ENCODE data around the gene MYH6.
"Not testable (repeated sequence)": the region's sequence is repeated elsewhere in the genome, so short reads cannot be mapped to it uniquely, and the experiment has no call there.

MYH6 gene

GRCh38 chr14:23407516-23408306 is at the start of gene MYH6:
Gene MYH6 (minus strand): TSS chr14:23408273. CDS start chr14:23407223, 1,050 bp downstream.
- DNase-seq (ENCODE audit: low spot score), result no peak

DNA sequence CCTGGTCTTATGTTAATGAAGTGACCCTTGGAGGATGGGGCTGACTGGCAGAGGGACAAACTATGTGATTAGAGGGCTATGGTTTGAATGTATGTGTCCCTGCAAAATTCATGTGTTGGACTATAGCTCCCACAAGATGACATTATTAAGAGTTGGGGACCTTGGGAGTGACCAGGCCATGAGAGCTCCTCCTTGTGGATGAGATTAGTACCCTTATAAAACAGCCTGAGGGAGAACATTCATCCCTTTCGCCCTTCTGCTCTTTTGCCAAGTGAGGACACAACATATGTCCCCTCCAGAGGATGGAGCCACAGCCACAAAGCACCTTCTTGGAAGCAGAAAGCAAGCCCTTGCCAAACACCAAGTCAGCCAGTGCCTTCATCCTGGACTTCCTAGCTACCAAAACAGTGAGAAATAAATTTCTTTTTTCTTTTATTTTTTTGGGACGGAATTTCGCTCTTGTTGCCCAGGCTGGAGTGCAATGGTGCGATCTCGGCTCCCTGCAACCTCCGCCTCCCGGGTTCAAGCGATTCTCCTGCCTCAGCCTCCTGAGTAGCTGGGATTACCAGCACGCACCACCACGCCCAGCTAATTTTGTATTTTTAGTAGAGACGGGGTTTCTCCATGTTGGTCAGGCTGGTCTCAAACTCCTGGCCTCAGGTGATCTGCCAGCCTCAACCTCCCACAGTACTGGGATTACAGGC is 49.0 kb upstream of the MYH6 start:
- DNase-seq (ENCODE audit: low spot score), result not testable (repeated sequence)

- no peak for DNase-seq (ENCODE audit: low spot score)
Measured at GRCh38 chr14:23454445-23454856, 46.4 kb upstream of the MYH6 start.

DNA sequence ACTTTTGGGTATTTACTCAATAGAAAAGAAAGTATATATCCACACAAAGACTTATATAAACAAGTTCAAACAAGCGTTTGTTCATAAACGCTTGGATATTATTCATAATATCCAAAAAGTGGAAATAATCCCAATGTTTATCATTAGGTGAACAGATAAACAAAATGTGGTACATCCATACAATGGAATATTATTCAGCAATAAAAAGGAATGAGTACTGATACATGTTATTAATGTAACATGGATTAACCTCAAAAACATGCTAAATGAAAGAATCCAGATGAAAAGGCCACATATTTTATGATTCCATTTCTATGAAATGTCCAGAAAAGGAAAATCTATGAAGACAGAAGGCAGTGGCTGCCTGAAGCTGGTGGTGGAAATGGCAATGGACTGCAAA is 44.2 kb upstream of the MYH6 start:
- no peak for DNase-seq (ENCODE audit: low spot score)

DNA sequence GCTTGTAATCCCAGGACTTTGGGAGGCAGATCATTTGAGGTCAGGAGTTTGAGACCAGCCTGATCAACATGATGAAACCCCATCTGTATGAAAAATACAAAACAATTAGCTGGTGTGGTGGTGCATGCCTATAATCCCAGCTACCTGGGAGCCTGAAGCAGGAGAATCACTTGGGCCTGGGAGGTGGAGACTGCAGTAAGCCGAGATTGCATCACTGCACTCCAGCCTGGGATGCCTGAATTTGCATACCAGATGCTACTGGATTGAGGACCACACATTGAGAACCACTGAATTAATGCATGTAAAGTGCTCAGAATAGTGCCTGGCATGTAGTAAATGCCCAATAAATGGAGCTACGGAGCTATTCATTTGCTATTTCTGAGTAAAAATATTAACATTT is 42.3 kb upstream of the MYH6 start:
- no peak for DNase-seq (ENCODE audit: low spot score)

- DNase-seq (ENCODE audit: low spot score), result no peak
Measured at GRCh38 chr14:23449314-23449713, 41.2 kb upstream of the MYH6 start.

GRCh38 chr14:23447361-23448350 is 39.6 kb upstream of the MYH6 start:
- DNase-seq (ENCODE audit: low spot score), result no peak

DNA sequence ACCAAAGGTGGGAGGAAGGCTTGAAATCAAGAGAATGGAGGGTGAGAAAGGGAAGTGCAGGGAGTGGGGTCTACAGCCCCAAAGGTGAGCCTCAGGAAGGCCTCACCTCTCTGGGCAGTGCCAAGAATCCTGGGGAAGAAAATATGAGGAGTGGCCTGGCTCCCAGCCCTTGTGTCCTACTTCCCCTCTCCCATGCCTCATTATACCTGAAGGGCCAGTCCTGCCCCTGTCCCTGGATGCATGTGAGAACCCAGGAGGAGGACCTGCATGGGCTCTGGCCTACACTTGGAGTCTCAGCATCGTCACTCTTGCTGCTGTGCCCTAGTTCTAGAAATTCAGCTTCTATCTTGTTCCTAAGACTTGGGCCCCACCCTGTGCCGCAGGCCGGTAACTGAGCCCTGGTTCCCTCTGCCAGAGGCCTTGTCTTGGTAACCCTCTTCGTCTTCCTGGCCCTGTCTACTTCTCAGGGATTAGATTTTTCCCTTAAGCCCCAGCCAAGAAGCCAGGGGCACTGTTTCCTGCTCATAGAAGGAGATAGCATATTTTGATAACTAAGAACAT is 38.3 kb upstream of the MYH6 start:
- DNase-seq (ENCODE audit: low spot score), result no peak

GRCh38 chr14:23445773-23446172 is 37.7 kb upstream of the MYH6 start:
- no peak for DNase-seq (ENCODE audit: low spot score)

- DNase-seq (ENCODE audit: low spot score), result no peak
Measured at GRCh38 chr14:23444314-23444713, 36.2 kb upstream of the MYH6 start.

DNA sequence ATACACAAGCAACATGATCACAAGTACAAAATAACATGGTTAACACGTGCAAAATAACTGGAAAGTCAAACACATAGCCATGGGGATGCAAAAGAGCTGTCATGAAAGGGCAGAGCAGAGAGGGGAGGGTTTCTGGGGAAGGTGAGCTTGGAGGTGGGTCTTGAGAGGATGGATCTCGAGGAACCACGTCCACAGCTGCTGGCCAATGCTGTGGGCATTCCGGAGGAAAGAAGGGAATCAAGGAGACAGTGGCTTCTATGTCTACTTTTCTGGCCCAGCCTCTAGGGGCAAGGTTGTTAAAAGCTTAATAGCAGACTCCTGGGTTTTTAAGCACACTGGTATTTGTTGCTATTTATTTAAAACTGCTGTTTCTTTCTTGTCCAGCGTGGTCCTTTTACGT is 35.8 kb upstream of the MYH6 start:
- DNase-seq (ENCODE audit: low spot score), result no peak

- no peak for DNase-seq (ENCODE audit: low spot score)
Measured at GRCh38 chr14:23443411-23443812, 35.3 kb upstream of the MYH6 start.

DNA sequence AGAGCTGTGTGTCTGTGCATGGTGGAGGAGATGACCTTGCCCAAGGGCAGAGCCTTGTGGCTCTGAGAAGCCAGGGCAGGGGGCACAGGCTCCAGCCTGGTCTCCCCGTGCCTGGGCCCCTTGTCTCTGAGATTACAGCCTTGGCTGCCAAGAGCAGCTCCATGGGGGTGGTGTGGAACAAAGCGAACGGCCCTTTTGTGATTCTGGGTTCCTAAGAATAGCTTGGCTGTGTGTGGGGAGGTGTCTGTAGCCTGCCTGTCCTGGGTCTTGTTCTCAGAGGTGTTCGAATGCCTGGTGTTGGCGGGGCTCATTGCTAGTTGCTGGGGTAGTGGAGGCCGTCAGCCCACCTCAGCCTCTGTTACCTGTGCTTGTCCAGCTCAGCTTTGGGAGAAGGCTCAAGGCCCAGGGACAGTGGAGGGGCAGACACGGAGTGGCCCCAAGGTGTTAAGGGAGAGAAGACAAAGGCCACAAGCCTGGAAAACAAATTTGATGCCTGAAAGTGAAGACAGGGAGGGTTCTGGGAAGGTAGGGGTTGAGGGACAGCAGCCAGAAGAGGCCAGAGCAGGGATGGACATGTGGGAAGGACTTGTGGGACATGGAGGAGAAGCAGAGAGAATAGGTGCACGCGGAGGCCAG is 34.8 kb upstream of the MYH6 start:
- DNase-seq (ENCODE audit: low spot score), result no peak

DNA sequence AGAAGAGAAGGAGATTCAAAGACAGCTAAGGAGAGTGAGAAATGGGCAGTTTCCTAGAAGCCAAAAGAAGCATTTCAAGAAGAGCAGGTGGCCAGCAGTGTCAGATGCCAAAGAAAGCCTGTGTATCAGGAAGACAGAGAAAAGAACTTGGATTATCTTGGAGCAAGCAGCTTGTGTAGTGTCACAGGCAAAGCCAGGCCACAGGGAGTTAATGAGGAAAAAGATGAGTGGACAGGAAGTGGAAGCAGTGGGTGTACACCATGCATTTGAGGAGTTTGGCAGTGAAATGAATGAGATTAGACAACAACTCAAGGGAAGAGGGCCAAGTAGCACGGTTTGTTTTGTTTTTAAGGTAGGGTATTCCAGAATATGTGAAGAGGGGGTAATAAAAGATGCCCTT is 33.0 kb upstream of the MYH6 start:
- no peak for DNase-seq (ENCODE audit: low spot score)

DNA sequence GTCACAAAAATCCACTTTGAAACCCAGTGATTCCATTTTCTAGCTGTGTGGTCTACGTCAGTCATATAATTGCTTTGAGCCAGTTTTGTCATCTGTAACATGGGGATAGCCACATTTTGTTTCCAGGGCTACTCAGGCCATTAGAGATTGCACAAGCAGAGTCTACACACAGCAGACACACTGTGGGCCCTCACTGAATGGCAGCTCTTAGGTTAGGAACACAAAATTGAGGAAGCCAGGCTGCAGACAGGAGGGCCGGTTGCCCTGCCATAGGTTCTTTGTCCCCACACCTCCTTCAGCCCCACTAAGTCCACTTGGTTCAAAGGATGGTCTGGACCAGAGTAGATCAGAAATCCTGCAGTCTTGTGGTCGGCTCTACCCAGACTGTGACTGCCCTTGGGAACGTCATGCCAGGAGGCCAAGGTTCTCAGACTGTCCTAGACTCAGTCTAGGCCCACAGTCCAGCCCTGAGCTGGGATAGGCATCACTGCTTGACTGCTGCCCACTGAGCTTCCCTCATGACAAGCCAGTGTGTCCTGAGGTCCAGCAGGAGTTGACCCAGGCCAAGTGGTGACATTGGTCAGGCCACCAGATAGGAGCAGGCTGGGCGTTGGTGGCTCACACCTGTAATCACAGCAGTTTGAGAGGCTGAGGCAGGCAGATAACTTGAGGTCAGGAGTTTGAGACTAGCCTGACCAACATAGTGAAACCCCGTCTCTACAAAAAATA is 31.2 kb upstream of the MYH6 start:
- DNase-seq (ENCODE audit: low spot score), result no peak

GRCh38 chr14:23438101-23438971 is 30.3 kb upstream of the MYH6 start:
- no peak for DNase-seq (ENCODE audit: low spot score)

DNA sequence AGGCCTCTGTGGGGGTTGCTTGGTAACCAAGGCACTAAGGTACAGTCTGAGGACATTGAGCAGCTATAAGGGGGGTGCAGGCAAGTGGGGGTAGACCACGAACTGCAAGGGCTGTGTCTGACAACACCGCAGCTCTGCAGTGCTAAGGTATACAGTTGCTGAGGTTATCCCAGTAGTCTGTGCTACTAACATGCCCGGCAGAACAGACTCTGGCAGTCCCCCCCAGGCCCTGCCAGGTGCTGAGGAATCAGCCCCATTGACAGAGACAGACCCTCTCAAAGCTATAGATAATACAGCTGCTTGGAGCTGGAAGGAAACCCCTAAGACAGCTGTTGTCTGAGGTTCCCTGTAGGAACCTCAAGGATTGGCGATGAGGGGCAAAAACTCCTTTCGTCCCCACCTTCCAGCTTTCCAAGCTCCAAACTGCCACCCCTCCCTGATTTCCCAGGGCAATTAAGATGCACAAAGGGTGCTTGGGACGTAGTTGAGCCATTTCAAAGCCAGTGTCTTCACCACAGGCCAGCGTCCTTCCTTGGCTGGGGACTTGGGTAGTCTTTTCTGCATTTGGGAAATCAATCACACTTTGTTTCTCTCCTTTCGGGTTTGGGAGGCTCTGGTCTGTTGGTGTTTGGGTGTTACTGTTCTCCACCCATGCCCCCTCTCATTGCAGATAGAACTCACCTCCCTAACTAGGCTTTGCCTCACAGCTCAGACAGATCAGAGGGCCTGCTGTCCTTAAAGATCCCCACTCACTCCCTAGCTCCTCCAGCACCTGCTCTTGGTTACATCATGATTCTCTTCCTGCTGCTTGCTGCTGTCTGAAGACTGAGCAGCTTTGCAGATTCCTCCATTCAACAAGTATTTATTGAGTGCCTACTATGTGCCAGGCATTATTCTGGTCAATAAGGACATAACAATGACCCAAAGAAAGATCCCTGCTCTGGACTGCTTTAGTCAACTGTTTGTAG is 29.3 kb upstream of the MYH6 start:
- DNase-seq (ENCODE audit: low spot score), result no peak

- peak; percentile 24 for DNase-seq (ENCODE audit: low spot score)
Measured at GRCh38 chr14:23436327-23437132, 28.5 kb upstream of the MYH6 start.

Data from cerebellar cortex (tissue), 1 donor.